Frontal cortex (tissue), 4 donors: ENCODE data around the gene SPON1. TPM values are rescaled to one million over a fixed set of nuclear protein-coding genes. Genes with fewer than 3 reads are reported as not detected.
"Not testable (repeated sequence)": the region's sequence is repeated elsewhere in the genome, so short reads cannot be mapped to it uniquely, and the experiment has no call there.

Experiments used
- DNase-seq, 2 donors: peaks; one replicate each; pipeline ENCODE4 v3.0.0; 2012; ENCODE audit warnings: low spot score in 2 of 2
- FAIRE-seq: peaks from 2 replicates; lab custom pipeline; 2012; peaks lifted over from hg19 to GRCh38; lab: Jason Lieb, UNC
- total RNA-seq: library from RNA; depleted of rRNA; stranded (reverse); fragments of >200 nt; gene quantifications from one replicate; pipeline ENCODE4 v1.2.3, GENCODE V29; 2014
- donor health status: control.
- donor health status: control.
- donor health status: control.

Gene SPON1
- total RNA-seq, 1 donor from 2014 or later = 33.4 TPM

DNA sequence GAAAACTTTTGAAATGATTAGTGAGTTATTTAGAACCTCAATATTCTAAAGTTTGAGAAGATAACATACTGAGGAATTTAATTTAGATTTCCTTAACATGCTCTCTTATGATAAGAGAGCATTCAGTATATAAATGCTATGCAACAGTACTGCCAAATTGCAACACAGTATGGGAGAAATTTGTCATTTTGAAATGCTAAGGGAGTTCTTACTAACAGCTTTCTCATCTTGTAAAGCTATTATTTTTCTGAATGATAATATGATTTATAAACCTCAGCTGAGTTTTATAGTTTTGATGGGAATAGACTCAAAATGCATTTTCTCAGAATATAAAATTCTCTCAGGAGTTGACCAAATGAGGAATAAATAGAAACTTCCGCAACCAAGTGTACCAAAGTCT, 108.4 kb downstream of the SPON1 start:
- FAIRE-seq (no peak), DNase-seq (no peak)

DNA sequence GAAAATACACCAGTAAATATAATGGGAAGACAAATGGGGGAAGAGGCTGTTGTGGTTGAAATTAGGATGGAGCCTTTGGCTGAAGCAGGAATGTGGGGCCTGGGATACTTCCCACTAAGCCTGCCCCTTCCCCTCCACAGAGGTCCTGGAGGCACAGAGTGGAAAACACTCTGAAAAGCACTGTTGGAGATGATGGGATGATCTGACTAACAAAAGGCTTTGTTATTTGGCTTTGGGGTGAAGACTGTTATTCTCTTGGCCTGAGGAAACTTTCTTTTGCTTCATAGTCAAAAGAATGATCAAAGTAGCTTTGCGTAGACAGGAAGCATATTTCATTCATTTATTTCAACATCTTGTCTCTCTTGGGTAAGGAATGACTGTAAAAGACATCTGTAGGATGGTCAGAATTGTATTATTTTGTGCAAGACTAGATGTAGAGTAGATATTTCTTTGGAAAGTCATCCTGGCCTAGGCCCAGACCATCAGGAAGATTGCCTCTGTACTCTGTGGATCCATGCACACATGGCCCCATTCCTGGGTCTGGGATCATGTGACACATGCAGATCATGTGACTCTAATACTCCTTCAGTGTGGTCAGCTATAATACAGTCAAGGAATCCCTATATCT, 111.4 kb downstream of the SPON1 start:
- no peak for DNase-seq
- FAIRE-seq = no peak

DNA sequence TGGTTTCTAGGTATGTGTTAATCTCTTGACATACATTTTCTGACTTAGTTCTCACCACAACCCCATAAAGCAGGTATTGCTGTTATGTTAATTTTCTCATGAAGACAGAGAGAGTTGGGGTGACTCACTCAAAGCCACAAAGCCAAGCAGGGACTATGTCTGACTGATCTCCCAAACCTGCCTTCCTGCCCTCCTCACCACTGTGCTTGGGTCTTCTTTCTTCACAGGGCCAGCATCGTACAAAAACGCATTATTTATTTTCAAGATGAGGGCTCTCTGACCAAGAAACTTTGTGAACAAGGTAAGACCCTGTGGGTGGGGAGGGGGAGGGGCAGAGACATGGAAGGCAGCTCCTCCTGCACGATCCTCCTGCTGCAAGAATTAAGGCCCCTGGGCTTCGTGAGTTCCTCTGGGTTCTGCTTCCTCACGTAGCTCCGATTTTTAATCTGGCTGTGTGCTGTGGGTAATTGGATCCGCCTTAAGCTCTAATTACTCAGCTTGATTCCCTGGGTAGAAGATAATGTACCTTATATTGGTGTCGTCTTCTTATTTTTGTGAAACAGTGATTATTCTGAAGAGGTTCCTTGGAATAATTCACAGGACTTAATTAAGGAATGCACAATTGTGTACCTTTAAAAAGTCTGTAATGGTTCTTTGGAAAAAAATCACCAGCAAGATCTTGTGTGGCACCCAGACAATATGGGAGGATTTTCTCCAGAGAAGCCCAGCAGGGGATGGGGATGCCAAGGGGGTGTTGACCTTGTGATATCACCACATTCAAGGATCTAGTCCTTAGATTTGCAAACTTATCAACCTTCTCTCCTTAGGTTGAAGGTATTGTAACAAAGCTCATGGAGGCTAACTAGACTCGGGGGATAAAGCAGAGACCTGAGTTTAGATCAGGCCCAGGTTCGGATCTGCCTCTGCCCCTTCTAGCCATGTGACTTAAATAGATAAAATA, 112.9 kb downstream of the SPON1 start:
- FAIRE-seq = no peak
- DNase-seq = no peak

DNA sequence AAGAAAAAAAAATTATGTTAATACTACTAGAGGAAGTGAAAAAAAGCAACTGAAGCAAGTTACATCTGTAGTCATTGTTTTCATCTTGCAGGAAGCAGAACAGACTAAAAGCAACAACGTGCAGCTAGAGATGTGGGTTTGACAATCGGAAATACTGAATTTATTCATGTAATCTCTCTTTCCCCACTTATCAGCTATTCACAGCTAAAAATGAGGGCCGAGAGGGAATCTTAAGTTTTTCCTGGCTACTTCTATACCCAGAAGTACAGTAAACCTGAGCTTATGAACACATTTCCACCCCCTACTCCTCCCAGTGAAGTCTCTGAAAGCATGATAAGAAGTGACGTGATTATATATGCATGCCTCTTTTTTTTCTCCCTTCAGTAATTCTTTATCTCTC, 116.5 kb downstream of the SPON1 start:
- DNase-seq (no peak), FAIRE-seq (no peak)

DNA sequence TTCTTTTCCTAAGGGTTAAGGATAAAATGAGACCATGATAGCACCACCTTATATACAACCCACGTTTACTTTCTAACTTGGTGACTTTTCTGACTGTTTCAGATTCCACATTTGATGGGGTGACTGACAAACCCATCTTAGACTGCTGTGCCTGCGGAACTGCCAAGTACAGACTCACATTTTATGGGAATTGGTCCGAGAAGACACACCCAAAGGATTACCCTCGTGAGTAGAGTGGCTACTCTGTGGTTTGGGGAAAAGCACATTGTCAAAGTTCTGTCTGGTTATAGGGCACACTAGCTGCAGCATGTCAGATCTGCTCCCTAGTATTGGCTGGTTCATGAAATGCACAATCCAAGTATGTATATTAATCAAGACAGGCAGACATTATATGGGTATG, 117.3 kb downstream of the SPON1 start:
- DNase-seq (no peak), FAIRE-seq (no peak)

DNA sequence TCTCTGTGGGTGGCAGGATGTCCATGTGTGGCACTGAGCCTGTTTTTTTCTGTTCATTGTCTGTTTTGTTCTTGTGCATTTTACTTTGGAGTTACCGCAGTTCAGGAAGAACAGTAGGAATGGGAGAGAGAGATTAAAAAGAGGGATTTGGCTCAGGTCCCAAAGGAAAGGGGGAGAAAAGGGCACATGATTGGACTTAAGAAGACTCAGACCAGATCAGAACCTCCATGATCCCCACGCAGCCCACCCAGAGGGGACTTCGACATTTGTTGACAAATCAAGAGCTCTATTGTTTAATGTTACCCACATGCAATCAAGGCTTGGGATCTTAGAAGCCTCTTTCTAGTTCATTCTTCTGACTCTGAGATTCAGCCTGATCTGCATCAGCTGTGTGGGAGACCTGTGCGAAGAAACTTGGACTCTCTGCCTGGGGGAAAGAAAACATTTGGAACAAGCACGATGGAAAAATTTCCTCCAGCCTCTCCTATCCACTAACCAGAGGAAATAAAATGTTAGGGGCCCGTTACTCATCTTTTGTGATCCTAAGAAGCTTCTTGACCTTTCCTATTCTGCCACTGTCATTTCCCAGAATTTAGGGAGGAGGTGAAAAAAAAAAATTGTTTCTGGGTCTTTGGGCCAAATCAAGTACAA, 119.2 kb downstream of the SPON1 start:
- no peak for FAIRE-seq
- no peak for DNase-seq

DNA sequence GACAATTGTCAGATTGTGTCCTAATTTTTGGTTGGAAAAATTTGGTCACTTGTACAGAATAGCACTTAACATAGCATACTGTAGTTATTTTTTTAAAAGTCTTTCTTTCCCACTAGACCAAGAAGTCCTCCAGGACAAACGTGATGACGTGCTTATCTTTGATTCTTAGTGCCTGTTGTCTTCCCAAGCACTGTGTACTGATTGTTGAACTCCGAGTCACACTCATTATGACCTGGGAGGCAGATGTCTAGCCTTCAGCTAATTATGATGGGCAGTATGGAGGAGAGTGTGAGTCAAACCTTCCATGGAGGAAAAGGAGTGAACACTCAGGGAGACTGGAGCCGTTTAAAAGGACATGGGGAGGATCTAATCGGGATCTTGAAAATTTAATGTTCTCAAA, 119.8 kb downstream of the SPON1 start:
- FAIRE-seq = no peak

DNA sequence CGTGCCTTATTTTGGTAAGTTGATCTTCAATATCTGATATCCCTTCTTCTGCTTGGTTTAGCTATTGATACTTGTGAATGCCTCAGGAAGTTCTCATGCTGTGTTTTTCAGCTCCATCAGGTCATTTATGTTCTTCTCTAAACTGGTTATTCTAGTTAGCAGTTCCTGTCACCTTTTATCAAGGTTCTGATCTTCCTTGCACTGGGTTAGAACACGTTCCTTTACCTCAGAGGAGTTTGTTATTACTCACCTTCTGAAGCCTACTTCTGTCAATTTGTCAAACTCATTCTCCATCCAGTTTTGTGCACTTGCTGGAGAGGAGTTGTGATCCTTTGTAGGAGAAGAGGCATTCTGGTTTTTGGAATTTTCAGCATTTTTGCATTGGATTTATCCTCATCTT, 126.3 kb downstream of the SPON1 start:
- not testable (repeated sequence) for FAIRE-seq, DNase-seq

More for the DNA sequence above, 119.8 kb downstream of the SPON1 start:
- no peak for DNase-seq

DNA sequence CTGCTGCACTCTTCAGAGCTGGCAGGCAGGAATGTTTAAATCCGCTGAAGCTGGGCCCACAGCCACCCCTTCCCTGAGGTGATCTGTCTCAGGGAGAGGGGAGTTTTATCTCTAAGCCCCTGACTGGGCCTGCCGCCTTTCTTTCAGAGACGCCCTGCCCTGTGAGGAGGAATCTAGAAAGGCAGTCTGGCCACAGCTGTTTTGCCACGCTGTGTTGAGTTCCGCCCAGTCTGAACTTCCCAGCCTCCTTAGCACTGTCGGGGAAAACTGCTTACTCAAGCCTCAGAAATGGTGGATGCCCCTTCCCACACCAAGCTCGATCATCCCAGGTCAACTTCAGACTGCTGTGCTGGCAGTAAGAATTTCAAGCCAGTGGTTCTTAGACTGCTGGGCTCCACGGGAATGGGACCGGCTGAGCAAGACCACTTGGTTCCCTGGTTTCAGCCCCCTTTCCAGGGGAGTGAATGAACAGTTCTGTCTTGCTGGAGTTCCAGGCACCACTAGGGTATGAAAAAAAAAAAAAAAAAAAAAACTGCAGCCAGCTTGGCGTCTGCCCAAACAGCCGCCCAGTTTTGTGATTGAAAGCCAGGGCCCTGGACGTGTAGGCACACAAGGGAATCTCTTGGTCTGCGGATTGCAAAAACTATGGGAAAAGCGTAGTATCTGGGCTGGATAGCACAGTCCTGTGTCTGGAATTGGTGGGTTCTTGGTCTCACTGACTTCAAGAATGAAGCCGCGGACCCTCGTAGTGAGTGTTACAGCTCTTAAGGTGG, 127.4 kb downstream of the SPON1 start:
- FAIRE-seq (no peak), DNase-seq (no peak)

DNA sequence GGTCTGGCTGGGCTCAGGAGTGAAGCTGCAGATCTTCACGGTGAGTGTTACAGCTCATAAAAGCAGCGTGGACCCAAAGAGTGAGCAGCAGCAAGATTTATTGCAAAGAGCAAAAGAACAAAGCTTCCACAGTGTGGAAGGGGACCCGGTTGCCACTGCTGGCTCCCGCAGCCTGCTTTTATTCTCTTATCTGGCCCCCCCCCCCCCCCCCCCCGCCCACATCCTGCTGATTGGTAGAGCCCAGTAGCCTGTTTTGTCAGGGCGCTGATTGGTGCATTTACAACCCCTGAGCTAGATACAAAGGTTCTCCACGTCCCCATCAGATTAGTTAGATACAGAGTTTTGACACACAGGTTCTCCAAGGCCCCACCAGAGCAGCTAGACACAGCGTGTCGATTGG, 128.1 kb downstream of the SPON1 start:
- FAIRE-seq = not testable (repeated sequence)

DNA sequence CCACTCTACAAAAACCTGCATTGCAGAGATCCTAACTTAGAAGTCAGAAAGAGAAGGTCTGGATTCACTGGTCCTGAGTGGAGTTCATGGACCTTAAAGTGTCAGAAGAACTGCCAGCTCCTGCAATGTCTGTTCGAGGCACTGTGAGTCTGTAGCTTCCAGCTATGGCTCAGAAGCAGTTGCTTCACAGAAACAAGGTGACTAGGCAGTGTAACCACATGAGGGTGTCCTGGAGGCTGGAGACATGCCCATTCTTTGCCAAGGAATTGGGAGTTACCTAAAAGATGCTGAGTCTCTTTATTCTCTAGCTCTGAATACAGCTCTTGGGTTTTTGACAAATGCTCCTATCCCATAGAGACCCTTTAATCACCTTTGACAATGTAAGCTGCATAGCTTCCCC, 130.5 kb downstream of the SPON1 start:
- FAIRE-seq (no peak), DNase-seq (no peak)

More for the DNA sequence above, 128.1 kb downstream of the SPON1 start:
- not testable (repeated sequence) for DNase-seq

DNA sequence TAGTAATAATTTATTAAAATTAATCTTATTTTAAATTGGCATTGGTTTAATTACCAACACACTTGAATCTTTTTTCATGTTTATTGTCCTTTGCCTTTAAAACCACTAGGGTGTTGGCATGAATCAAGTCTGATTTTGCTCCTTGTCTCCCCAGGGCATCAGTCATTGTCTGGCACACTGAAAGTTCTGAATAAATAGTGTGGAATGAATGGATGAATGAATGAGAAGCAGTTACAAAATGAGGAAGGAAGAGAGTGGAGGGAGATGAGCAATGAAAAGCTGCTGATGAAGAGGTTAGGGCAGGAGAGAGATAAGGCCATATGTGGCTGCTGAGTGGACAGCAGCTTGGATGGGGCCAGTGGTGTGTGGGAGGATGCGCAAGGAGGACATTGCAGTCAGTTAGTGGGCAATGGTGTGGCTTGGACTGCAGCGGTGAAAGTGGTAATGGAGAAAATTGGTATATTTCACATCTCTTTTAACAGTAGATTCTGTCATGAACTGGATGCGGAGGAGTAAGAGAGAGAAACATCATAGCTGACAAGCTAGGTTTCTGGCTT, 132.0 kb downstream of the SPON1 start:
- DNase-seq = no peak
- FAIRE-seq = no peak

DNA sequence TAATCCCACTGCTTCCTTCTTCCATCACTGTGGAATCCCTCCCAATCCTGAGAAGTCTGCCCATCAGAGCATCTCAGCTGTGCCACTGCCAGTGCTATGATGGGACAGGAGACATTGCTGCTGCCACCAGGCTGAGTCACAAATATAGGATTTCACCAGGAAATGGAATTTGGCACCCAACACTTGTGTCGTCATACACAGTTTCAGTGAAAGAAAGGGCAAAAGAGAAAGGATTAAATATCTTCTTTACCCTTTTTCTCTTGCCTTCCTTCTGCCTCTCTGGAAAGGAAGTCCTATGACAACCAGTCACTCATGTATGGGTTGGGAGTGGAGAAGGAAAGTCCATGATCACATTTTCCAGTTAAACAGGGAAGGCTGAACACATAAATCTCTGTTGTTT, 133.4 kb downstream of the SPON1 start:
- FAIRE-seq (no peak), DNase-seq (no peak)

DNA sequence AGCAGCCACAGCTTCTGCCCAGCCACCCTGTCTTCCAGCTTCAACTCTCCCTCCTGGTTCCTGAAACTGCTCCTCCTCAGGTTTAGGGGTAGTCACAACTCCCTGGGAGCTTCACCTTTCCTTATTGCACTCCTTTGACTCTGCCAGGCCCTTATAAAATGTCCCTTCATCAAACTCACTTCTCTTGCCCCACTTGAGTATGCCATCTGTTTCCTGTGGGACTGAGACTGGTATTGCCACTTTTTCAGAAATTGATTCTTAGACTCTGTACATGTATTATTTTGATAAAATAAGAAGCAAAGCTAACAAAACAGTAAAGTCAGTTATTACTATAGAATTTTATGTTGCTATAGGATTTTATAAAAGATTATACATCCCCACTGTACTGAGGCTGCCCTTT, 134.1 kb downstream of the SPON1 start:
- DNase-seq (no peak), FAIRE-seq (no peak)

DNA sequence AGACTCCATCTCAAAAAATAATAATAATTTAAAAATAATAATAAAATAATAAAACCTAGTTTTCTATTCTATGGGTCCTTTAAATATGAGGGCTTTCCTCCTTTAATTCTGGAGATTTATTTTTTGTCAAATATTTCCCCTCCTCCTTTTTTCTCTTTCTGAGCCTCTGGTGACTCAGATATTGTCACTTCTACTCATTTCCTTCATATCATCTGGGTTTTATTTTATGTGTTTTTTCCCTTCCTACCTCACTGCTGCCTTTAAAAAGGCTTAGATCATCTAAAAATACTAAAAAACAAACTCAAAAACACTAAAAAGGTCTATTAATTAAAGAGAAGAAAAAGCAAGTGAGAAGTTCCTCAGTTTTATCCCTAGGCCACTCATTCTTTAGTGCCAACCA, 138.9 kb downstream of the SPON1 start:
- FAIRE-seq (no peak), DNase-seq (no peak)

DNA sequence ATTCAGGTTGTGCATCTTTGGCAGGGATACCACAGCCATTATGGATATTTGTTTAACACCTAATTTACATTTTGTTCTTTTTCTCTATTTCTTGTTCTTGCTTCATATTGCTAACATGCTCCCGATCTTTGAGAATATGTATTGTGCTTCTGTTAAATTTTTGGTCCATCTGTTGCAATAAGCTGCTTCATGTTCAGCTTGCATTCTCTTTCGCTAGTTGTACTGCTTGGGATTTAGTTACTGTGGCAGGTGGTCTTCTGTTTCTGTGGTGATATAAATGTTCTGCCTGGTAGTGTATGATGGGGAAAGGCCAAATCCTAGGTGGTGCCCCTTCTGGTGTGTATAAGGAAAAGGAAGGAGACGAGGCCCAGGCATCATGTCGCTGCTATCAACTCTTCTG, 140.2 kb downstream of the SPON1 start:
- no peak for DNase-seq
- no peak for FAIRE-seq

DNA sequence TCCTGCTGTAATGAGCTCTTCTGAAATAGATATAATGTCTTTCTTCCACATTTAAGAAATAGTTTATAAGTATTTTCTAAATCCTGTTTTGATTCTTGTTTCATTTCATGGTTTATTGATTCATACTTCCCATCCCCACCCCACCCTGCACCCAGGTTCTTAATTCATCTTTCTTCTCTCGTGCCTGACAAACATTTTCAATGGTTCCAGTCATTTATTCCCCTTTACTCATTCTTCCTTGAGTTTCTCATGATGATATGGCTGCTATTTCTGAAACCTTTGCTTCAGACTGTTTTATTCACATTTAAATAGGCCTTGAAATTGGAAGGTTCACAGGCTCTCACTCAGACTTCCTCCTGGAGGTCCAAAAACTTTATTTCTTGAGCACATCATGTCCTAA, 142.9 kb downstream of the SPON1 start:
- DNase-seq (no peak), FAIRE-seq (no peak)

DNA sequence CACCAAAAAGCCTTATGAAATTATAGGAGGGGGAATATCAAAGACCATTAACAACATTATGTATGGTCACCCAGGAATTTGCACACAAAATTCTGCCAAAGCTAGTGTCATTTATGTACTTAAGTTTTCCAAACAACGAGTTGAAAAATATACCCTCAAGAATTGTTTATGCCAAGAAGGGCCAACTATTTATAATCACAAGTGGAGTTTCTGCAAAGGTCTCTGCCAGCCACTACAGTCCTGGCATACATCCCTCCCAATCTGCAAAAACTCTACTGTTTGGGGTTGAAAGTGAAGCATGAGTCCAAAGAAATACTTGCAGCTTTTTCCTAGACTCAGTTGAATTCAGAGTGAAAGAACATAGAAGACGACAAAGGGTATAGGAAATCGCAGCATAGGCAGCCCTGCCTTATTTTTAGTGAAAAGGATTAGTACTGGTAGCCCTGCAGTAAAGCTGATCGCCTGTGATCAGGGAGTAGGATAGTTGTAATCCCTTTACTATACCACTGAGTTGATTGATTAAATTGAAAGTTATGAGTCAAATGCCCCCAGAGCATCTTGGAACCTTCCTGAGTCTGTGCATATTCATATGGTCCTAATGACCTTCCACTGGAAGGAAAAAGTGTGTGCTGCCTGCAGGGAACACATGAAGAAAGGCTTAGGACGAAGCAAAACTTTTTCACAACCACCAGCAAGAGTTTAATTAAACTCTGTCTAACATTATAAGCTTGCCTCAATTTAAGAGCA, 144.0 kb downstream of the SPON1 start:
- no peak for FAIRE-seq
- DNase-seq = no peak

DNA sequence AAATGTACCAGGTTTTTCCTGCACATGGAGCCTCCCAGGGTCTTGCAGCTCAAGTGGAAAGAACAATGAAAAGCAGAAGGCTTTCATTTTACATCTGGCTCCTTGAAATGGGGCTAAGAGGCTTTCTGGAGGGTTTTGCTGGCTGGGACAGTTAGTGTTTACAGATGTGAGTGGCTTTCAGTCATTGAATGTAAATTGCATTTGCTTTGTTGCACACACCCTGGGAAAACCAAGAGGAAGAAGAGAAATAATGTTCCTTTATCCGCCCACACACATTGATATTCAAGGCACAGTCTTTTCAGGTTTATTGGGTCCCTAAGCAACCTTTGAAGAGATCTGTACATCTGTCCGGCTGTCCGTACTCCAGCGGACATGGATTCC, 144.5 kb downstream of the SPON1 start:
- no peak for DNase-seq
- FAIRE-seq = no peak
